ENCODE results near the gene MAPK9.

MAPK9 gene

DNA sequence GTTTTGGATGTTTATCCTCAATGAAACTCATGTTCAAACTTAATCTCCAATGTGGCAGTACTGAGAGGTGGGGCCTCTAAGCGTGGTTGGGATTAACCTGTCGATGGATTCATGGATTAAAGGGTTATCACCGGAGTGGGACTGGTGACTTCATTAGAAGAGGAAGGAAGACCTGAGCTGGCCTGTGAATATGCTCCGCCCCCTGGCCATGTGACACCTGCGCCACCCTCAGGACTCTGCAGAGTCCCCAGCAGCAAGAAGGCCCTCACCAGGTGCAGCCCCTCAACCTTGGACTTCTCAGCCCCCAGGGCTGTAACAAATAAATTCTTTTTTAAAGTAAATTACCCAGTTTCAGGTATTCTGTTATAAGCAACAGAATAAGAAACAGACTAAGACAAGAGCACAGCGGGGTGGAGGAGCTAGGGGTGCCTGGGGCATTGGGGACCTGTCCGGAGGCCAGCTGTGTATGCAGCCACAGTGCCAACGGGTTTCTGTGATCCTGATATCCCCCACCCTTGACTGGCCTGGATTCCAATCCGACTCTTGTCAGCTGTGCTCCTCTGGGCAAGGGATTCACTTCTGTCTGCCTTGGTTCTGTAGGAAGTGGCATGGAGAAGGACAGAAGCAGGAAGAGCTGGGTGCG lies 3.2 kb upstream of the MAPK9 start:
- DNase-seq (ENCODE audit: low read depth) = no peak

GRCh38 chr5:180294411-180294810 lies 2.5 kb upstream of the MAPK9 start:
- DNase-seq (ENCODE audit: low read depth) = no peak

DNA sequence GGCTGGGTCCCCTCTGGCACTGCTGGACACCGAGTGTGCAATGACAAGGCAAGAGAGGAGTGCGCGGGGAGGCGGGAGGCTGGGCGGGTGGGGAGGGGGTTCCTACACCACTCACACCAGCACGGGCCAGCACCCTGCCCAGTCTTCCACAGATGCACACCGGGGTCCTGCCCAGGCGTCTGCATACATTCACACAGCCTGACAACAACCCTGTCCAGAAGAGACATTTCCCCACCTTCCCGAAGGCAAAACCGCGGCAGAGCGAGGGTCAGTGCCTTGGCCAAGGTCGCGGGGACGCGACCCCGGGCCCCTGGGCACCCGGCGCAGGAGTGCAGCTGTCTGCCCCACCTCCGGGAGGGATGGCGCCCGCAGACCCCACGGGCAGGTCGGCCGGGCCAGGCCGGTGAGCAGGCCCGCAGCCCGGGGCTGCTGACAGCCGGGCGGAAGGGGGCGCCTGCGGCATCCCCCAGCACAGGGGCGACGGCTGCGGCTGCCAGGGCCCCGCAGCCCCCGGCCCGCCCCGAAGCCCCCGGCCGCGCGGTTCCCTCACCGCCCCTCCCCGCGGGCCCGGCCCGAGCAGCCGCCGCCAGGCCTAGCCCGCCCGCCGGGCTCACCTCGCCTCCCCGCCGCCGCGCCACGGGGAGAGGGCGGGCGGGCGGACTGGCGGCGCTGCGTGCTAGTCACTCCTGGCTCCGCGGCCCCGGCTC lies 496 bp downstream of the MAPK9 start:
- no peak for DNase-seq (ENCODE audit: low read depth)

GRCh38 chr5:180290568-180291233 lies 1.2 kb downstream of the MAPK9 start:
- DNase-seq (ENCODE audit: low read depth) = no peak

DNA sequence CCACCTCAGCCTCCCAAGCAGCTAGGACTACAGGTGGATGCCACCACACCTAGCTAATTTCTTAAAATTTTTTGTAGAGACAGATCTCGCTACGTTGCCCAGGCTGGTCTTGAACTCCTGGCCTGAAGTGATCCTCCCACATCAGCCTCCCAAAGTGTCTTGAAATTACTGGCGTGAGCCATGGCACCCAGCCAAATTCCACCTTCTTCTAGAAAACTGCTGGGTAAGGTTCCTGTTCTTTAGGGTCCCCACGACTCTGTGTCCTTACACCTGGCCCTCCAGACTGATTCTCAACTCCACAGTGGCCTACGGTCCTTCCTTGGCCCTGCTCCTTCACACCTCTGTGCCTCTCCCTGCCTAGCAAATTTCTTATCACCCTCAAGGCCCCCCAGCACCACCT lies 1.9 kb downstream of the MAPK9 start:
- DNase-seq (ENCODE audit: low read depth) = no peak

DNA sequence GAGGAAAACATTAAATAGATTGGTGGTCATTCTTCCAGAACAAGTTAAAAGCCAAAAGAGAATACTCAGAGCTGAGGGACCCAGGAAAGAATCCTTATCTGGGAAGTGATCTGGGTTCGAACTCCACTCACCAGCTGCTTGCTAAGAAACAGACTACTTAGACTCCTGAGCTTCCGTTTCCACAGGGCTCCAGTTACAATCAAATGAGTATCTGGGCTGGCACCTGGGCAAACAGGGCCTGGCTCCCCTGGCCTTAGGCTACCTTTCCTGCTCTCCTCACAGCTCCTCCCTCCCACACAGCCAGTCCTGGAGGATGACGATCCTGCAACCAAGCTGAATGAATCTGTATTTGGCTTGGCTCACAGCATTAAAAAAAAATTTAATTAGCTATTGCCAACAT lies 2.5 kb downstream of the MAPK9 start:
- no peak for DNase-seq (ENCODE audit: low read depth)

DNA sequence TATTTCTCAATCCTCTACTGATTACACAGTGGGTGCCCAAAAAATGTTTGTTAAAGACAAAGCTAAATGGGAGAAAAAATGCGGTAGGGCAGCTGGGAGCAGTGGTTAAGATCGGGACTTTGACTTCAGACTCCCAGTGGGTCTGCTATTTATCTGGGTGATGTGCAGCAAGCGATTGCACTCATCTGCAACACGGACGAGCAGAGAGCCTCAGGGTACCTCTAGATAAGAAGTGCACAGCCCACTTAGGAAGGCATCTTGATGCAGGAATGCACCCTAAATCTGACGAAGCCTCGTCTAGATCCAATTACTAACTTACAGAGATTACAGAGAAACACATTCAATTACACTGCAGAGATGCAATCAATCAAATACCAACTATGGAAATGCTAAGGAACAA lies 4.0 kb downstream of the MAPK9 start:
- no peak for DNase-seq (ENCODE audit: low read depth)

- DNase-seq (ENCODE audit: low read depth) = no peak
Observed at GRCh38 chr5:180287404-180287803, 4.5 kb downstream of the MAPK9 start.

- DNase-seq (ENCODE audit: low read depth) = no peak
Observed at GRCh38 chr5:180284149-180284548, 7.7 kb downstream of the MAPK9 start.

GRCh38 chr5:180283026-180283615 lies 8.8 kb downstream of the MAPK9 start:
- DNase-seq (ENCODE audit: low read depth) = no peak

GRCh38 chr5:180282281-180282680 lies 9.6 kb downstream of the MAPK9 start:
- DNase-seq (ENCODE audit: low read depth) = no peak

GRCh38 chr5:180281706-180282105 lies 10.2 kb downstream of the MAPK9 start:
- DNase-seq (ENCODE audit: low read depth) = no peak

GRCh38 chr5:180274695-180275094 lies 17.2 kb downstream of the MAPK9 start:
- DNase-seq (ENCODE audit: low read depth) = no peak

DNA sequence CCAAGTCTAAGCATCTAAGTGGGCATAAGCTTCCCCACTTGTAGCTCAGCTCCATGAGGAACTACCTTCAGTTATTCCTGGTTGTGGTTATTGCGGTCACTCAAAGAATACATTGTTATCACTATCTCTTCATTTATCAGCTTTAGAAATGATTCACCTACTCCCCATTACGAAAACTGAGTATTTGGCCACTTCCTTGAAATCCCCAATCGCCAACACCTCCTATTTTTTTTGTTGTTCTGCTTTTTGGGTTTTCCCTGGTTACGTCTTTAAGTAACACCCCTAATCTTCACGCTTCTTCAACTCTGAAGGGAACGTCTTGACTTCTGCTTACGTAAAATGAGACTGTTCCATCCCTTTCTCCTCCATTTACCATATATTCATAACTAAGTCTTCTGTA lies 20.7 kb downstream of the MAPK9 start:
- DNase-seq (ENCODE audit: low read depth) = no peak

DNA sequence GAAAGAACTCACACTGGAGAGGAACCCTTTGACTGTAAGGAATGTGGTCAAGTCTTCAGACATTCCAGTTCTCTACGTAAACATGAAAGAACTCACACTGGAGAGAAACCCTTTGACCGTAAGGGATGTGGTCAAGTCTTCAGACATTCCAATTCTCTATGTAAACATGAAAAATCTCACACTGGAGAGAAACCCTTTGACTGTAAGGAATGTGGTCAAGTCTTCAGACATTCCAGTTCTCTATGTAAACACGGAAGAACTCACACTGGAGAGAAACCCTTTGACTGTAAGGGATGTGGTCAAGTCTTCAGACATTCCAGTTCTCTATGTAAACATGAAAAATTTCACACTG lies 32.6 kb downstream of the MAPK9 start:
- no peak for DNase-seq (ENCODE audit: low read depth)

- no peak for DNase-seq (ENCODE audit: low read depth)
Observed at GRCh38 chr5:180253036-180253824, 38.7 kb downstream of the MAPK9 start.

DNA sequence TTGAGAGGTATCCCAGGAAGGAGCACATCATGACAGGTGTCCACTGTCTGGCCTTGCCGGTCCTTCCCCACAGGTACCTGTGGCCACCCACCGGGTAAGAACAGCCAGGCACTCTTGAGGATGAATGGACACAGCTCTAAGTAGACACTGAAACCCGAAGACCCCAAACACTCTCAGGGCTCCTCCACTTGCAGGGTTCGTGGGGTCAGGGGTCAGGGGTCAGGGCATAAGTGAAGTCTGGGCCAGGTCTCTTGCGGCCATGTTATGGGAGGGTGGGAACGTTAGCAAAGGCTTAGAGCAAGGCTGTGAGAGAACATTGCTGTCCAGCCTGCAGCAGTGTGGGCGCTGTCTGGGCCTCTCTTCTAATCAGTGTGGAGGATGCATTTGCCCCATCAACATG lies 40.0 kb downstream of the MAPK9 start:
- no peak for DNase-seq (ENCODE audit: low read depth)

GRCh38 chr5:180251141-180251540 lies 40.7 kb downstream of the MAPK9 start:
- DNase-seq (ENCODE audit: low read depth) = no peak

- no peak for DNase-seq (ENCODE audit: low read depth)
Observed at GRCh38 chr5:180250329-180250728, 41.6 kb downstream of the MAPK9 start.

DNA sequence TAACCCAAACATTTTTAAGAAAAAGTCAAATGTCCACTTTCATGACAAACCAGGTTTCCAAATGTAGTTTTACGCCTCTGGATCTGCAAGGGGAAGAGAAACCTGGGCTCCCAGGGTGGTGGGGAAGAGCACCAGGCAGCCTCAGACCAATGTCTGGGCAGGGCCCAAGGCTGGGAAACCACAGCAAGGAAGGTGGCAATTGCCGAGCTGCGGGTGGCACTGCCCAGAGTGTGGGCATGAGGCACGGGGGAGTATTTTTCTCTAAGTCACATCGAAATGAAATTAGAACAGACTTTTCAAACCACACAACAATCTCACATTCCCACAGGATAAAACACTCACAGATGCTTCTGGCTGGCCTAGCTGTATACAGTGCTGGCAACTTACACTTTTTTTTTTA lies 50.3 kb downstream of the MAPK9 start:
- no peak for DNase-seq (ENCODE audit: low read depth)

DNA sequence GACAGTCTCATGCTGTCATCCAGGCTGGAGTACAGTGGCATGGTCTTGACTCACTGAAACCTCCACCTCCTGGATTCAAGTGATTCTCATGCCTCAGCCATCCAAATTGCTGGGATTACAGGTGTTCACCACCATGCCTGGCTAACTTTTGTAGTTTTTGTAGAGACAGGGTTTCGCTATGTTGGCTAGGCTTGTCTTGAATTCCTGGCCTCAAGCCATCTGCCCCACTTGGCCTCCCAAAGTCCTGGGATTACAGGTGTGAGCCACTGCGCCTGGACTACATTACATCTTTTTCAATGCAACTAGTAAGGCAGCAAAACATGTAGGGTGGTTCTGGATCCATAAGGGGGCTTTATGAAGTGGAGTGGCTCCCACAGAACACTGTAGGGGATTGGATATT lies 53.3 kb downstream of the MAPK9 start:
- DNase-seq (ENCODE audit: low read depth) = no peak

- DNase-seq (ENCODE audit: low read depth) = no peak
Observed at GRCh38 chr5:180235846-180236245, 56.0 kb downstream of the MAPK9 start.

Measured in CMK (cell line).